Right lobe of liver (tissue), 6 donors: ENCODE data around the gene SEC16B. TPM values are rescaled to one million over a fixed set of nuclear protein-coding genes. Genes with fewer than 3 reads are reported as not detected.

Source experiments
- ATAC-seq, 4 donors: fragments of 200-7000 bp; cut with Tn5 transposase; one replicate each; pipeline ENCODE4 v1.9.1; 2020; ENCODE audit warnings: mild to moderate bottlenecking in 4 of 4, moderate library complexity in 4 of 4
- DNase-seq, 3 donors: peaks; one replicate each; pipeline ENCODE4 v3.0.0-alpha.2; 2020
- H3K27ac ChIP-seq, 3 donors: fragments of 200-600 bp; one replicate each; pipeline ENCODE4 v1.8.0; 2022
- H3K27me3 ChIP-seq, 2 donors: fragments of 200-600 bp; one replicate each; pipeline ENCODE4 v1.8.0; 2022
- H3K36me3 ChIP-seq, 4 donors: fragments of 200-600 bp; sonication (generic) in 1 of 4; one replicate each; pipeline versions ENCODE4 v1.5.1 to v1.8.0; 2017 to 2022; ENCODE audit warnings: control low read depth in 1 of 4
- H3K4me1 ChIP-seq, 4 donors: fragments of 200-600 bp; sonication (generic) in 1 of 4; one replicate each; pipeline versions ENCODE4 v1.5.1 to v1.8.0; 2017 to 2022; ENCODE audit warnings: control low read depth in 1 of 4
- H3K4me3 ChIP-seq, 3 donors: fragments of 200-600 bp; one replicate each; pipeline ENCODE4 v1.8.0; 2022
- H3K9me3 ChIP-seq, 4 donors: fragments of 200-600 bp; sonication (generic) in 1 of 4; one replicate each; pipeline versions ENCODE4 v1.5.1 to v1.8.0; 2017 to 2022; ENCODE audit warnings: control low read depth in 1 of 4
- CTCF ChIP-seq, 4 donors: fragments of 200-600 bp in 3 of 4; fragments of 450-650 bp in 1 of 4; IDR thresholded peaks; one replicate each; pipeline versions ENCODE4 v1.5.1 to v1.8.0; 2016 to 2022; ENCODE audit warnings: antibody characterized with exemption in 4 of 4, mild to moderate bottlenecking in 2 of 4
- POLR2A ChIP-seq: fragments of 450-650 bp; IDR thresholded peaks from one replicate; pipeline ENCODE4 v1.6.1; 2017; ENCODE audit warnings: antibody characterized with exemption, mild to moderate bottlenecking
- WGBS: methylation state at CpG from one replicate; pipeline ENCODE4 v1.1.6; 2018; ENCODE audit warnings: low coverage, low lambda C conversion rate; ENCODE audit not compliant: insufficient coverage; ENCODE audit errors: missing lambda C conversion rate; 5-methylcytosine and 5-hydroxymethylcytosine counted together
- intact Hi-C, 2 donors: fragments of 100-400 bp; cut with DNase I; formaldehyde crosslinking; loops; one replicate each; pipeline versions ENCODE4 v1.11.2 to v1.14.1; 2022
- total RNA-seq, 6 experiments: library from RNA; depleted of rRNA in 2 of 6; stranded (reverse); fragments of >200 nt in 2 of 6; fragmentation: NEBNext Ultra II Directional in 3 of 6; extraction: Animal tissue kit (Norgen Biotek cat#: 25700) in 3 of 6; gene quantifications; one replicate each; pipeline versions ENCODE4 v1.1.0 to v1.2.4, GENCODE V29; 2016 to 2023
- donor health status: DM: no; HTN: yes; CAD: no.
- donor health status: DM: no; HTN: no; CAD: no.
- donor health status: DM: no; HTN: no; CAD: no.
- donor health status: DM: no; HTN: yes; CAD: no.
- donor health status: DM: no; HTN: yes; CAD: no.

The SEC16B gene
- total RNA-seq, 6 experiments from 2014 or later, result 16.4 to 69.7 (median 39.9) TPM

- H3K9me3 ChIP-seq, result no peaks in the 10 kb centered on the region
- H3K27ac ChIP-seq, result no peak overlapping the region
- intact Hi-C loops, result no loop called here
- no peaks in the 10 kb centered on the region for H3K4me1 ChIP-seq
- 97% methylated on average over 4 of the region's 5 CpGs for WGBS
- ATAC-seq (no peak), DNase-seq (no peak)
- peaks cover 0 to 3% (median 0%) of the 10 kb centered on the region in 4 donors for H3K36me3 ChIP-seq
- no peak for TF ChIP-seq POLR2A
- no peak for TF ChIP-seq CTCF (IDR thresholded peaks at IDR 0.05)
- H3K4me3 ChIP-seq, result no peak overlapping the region
- no peaks in the 10 kb centered on the region for H3K27me3 ChIP-seq
Observed at GRCh38 chr1:177983077-177983476, 13.2 kb upstream of the SEC16B start.

GRCh38 chr1:177981200-177981599 lies 11.3 kb upstream of the SEC16B start:
- no peak overlapping the region for H3K27ac ChIP-seq
- TF ChIP-seq CTCF (IDR thresholded peaks at IDR 0.05) (no peak), POLR2A (no peak)
- H3K4me3 ChIP-seq, result no peak overlapping the region
- H3K4me1 ChIP-seq, result no peaks in the 10 kb centered on the region
- intact Hi-C loops, result no loop called here
- no peaks in the 10 kb centered on the region for H3K27me3 ChIP-seq
- H3K9me3 ChIP-seq, result no peaks in the 10 kb centered on the region
- ATAC-seq (no peak), DNase-seq (no peak)
- WGBS, result 100% methylated on average over 1 of the region's 1 CpG
- no peaks in the 10 kb centered on the region for H3K36me3 ChIP-seq

GRCh38 chr1:177979272-177979671 lies 9.4 kb upstream of the SEC16B start:
- Histone ChIP-seq H3K4me3 (no peak overlapping the region), H3K27me3 (no peaks in the 10 kb centered on the region), H3K27ac (no peak overlapping the region), H3K4me1 (no peaks in the 10 kb centered on the region), H3K9me3 (no peaks in the 10 kb centered on the region), H3K36me3 (no peaks in the 10 kb centered on the region)
- TF ChIP-seq CTCF (IDR thresholded peaks at IDR 0.05) (no peak), POLR2A (no peak)
- no peak for DNase-seq
- ATAC-seq, result no peak
- intact Hi-C loops, result no loop called here
- WGBS, result 88% methylated on average over 1 of the region's 1 CpG

GRCh38 chr1:177978530-177978929 lies 8.7 kb upstream of the SEC16B start:
- no peaks in the 10 kb centered on the region for H3K36me3 ChIP-seq
- 90% methylated on average over 1 of the region's 1 CpG for WGBS
- no peaks in the 10 kb centered on the region for H3K4me1 ChIP-seq
- intact Hi-C loops, result no loop called here
- no peaks in the 10 kb centered on the region for H3K27me3 ChIP-seq
- no peak overlapping the region for H3K27ac ChIP-seq
- no peak for ATAC-seq
- TF ChIP-seq CTCF (IDR thresholded peaks at IDR 0.05) (no peak), POLR2A (no peak)
- no peaks in the 10 kb centered on the region for H3K9me3 ChIP-seq
- H3K4me3 ChIP-seq, result no peak overlapping the region
- no peak for DNase-seq

- Histone ChIP-seq H3K36me3 (no peaks in the 10 kb centered on the region), H3K9me3 (no peaks in the 10 kb centered on the region), H3K4me3 (no peak overlapping the region), H3K4me1 (no peaks in the 10 kb centered on the region), H3K27me3 (no peaks in the 10 kb centered on the region), H3K27ac (no peak overlapping the region)
- no peak for ATAC-seq
- no peak for DNase-seq
- intact Hi-C loops, result no loop called here
- TF ChIP-seq CTCF (IDR thresholded peaks at IDR 0.05), result no peak
- TF ChIP-seq POLR2A, result no peak
- WGBS, result 89% methylated on average over 1 of the region's 1 CpG
Observed at GRCh38 chr1:177977141-177977540, 7.3 kb upstream of the SEC16B start.
